GM19397 (cell line): ENCODE data around the gene ISG20.
"Not testable (repeated sequence)": the region's sequence is repeated elsewhere in the genome, so short reads cannot be mapped to it uniquely, and the experiment has no call there.

Experiments
- ATAC-seq: cut with Tn5 transposase; IDR thresholded peaks from one replicate; pipeline ENCODE4 v1.9.1; 2021; ENCODE audit warnings: mild to moderate bottlenecking, moderate library complexity; ENCODE audit not compliant: unreplicated experiment

ISG20 gene

DNA sequence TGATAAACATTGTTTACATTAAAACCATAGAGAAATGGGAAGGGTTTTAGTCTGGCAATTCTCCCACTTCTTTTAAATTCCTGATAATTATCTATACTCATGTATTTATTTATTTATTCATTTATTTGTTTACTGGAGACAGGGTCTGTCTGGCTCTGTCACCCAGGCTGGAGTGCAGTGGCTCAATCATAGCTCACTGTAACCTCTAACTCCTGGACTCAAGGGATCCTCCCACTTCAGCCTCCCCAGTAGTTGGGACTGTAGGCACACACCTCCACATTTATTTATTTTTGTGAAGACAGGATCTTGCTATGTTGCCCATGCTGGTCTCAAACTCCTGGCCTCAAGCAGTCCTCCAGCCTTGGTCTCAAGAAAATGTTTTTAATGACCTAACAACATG is 20.1 kb upstream of the ISG20 start:
- ATAC-seq: no peak

DNA sequence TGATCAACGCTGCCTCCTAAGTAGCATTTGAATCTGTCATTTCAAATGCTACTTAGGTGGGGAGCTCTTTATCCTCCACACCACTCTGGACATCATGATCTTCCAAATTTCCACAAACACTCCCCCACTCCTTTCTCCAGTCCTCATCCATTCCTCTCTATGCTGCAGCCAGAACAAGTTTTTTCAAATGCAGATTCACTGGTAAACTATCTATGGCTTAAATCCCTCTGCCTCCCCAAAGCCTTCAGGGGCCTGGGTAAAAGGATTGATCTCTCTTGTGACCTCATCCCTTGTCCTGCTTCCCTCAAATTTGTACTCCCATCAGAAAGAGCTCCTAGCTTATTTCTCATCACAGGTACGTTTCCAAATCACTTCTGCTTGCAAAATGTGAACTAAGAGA is 19.0 kb upstream of the ISG20 start:
- no peak for ATAC-seq

DNA sequence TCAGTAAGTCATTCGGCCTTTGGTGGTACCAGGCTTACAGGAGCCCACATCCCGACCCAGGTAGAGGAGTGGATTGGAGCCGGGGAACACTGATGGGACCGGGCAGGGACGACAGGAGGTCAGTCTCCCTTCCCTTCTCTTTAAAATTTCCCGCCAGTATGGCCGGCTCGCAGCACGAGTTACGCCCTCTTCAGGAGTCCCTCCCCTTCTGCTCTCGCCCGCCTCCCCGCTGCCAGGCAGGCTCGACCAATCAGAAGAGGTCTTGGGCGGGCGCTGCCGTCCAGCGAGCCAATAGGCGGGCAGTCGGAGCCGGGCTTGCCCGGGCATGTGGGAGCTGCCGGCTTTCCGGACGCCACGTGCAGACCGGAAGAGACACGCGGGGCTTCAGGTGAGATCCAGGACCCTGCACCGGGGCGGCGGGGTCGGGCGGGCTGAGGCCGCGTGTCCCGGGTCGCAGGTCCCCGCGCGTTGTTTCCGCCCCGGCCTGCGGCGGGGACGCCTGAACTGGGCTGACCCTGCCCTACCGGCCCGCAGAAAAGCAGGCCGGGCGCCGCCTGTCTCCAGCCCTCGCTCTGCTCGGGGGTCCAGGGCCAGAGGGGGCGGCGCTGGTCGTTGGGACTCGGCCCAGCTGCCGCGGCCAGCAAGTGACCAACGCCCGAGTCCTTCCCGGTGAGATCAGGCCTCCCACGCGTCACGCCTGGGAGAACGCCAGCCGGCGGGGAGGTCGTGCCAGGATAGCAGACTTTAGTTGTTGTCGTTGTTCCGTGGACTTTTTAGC is 17.6 kb upstream of the ISG20 start, which contains the start of gene AEN:
Gene AEN, plus strand, starts transcription at position 346 of the 778 bp plus-strand sequence. CDS start 4,870 bp downstream, outside the sequence.
- ATAC-seq: peak; percentile 97

- no peak for ATAC-seq
Measured at GRCh38 chr15:88621789-88622604, 16.8 kb upstream of the ISG20 start.

GRCh38 chr15:88622605-88622975 is 16.2 kb upstream of the ISG20 start:
- ATAC-seq: no peak

DNA sequence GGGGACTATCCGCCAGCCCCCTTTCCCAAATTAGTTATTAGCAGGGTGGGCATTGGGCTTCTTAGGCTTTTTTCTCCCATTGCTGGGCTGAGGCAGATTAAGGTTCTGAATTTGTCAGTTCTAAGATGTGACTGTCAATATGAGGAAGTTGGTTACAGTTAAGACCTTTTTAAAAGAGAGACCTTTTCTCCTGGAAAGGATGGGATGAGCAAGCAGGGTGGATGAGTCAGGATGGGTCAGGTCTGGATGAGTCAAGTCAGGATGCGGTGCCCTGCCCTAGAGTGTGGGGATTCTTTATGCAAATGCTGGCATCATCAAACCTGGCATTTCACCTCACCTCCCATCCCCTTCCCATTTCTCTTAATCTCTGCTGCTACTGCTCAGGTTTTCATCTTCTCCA is 15.8 kb upstream of the ISG20 start:
- no peak for ATAC-seq

GRCh38 chr15:88623632-88624031 is 15.2 kb upstream of the ISG20 start:
- ATAC-seq: no peak

DNA sequence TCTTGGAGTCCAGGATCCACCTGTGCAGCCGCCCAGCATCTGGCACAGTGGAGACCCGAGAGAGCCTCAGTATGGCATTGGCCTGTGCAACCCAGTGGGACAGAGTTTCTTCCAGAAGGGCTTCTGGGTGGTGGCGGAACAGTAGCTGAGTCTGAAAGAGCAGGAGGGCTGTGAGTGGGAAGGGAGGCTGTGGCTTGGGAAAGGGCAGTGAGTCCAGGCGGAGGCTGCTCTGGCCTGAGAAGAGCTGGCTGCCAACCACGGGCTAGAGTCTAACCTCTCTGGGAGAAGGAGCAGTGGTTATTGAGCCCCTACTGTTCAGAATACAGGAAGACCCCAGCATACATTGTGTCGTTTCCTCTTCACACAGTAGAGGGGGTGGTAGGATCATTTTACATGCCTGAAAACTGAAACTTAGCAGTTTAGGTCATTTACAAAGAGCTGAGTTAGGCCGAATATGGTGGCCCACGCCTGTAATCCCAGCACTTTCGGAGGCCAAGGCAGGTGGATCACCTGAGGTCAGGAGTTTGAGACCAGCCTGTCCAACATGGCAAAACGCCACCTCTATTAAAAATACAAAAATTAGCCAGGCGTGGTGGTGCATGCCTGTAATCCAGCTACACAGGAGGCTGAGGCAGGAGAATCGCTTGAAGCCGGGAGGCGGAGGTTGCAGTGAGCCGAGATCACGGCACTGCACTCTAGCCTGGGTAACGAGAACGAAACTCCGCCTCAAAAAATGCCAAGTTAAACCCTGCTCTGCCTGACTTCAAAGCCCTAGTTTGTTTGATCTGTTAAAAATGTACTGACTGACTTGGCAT is 14.5 kb upstream of the ISG20 start:
- no peak for ATAC-seq

DNA sequence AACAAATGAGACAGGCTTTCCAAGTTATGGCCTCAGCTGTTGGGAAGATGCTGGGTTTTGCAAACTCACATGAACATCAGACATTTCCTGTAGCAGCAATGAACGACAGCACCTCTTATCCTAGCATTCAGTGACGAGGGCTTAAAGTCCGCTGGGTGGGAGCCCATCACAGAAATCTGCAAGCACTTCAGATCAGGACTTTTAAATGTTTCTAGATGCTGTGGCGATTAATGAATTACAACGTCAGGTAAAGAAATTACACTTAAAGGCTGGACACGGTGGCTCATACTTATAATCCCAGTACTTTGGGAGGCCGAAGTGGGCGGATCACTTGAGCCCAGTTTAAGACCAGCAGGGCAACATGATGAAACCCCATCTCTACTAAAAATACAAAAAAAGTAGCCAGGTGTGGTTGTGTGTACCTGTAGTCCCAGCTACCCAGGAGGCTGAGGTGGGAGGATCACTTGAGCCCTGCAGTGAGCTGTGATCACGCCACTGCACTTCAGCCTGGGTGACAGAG is 13.8 kb upstream of the ISG20 start:
- no peak for ATAC-seq

- ATAC-seq: no peak
Measured at GRCh38 chr15:88625943-88626741, 12.7 kb upstream of the ISG20 start.

GRCh38 chr15:88627463-88627862 is 11.4 kb upstream of the ISG20 start:
- ATAC-seq: no peak

- no peak for ATAC-seq
Measured at GRCh38 chr15:88628018-88628654, 10.7 kb upstream of the ISG20 start.

DNA sequence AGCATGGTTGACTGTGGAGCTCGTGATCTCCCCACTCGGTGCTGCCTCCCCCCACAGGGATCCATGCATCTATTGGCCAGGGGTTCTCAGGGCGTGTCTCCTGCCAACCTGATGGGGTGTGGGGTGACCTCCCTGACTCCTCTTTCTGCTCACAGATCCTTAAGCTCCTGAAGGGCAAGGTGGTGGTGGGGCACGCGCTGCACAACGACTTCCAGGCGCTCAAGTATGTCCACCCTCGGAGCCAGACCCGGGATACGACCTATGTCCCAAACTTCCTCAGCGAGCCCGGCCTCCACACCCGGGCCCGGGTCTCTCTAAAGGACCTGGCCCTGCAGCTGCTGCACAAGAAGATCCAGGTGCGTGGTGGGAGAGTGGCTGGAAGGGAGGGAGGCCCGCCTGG is 9.7 kb upstream of the ISG20 start:
- no peak for ATAC-seq

- ATAC-seq: no peak
Measured at GRCh38 chr15:88630141-88630721, 8.6 kb upstream of the ISG20 start.

DNA sequence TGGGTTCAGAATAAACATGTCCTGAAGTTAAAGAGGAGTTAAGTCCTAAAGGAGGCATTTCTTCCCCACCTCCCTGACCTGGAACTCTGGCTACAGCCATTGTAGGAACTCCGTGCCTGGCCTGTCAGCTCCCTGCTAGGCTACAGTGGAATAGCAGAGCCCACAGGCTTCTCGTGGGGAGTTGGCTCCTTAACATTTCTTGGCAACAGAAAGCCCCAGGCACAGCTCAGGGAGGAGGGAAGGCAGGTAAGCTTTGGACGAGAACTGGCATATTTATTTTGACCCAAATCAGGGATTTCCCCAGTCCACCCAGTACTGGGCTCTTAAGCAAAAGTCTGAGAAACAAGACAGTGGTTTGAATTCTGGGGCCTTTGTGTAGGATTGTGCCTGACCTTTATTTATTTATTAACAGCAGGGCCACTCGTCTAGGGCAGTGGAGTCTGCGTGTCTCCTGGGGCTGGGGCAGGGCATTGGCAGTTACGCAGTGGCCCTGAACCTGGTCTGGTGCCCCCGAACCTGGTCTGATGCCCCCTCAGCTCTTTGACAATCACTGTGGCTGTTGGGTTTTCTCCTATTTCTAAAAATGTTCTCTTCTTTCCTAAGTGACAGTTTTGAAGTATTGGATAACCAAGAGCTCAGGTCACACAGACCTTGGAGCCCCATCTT is 7.9 kb upstream of the ISG20 start:
- no peak for ATAC-seq

DNA sequence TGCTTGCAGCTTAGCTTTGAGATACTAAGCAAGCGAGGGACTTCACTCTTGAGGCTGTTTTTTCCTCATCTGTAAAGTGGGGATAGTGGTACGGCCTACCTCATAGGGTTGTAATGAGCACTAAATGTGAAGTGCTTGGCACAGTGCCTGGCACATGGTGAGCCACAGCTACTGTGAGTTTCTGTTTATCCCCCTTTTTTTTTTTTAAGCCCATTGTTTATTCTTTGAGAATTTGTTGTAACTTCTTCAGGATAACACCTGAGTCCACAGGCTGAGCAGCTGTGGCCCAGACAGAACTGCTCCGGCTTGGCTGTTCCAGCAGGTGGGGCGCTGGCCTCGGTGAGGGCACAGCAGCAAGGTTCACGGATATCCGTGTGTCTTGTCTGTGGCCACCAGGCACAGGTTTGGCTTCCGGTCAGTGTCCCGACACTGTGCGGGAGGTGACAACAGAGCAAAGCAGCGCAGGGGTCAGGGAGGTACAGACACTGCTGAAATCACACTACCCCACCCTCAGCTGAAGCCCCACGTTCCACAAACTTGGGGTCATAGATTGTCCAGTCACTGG is 7.3 kb upstream of the ISG20 start:
- no peak for ATAC-seq

GRCh38 chr15:88632797-88633196 is 6.0 kb upstream of the ISG20 start:
- not testable (repeated sequence) for ATAC-seq

GRCh38 chr15:88634449-88634848 is 4.4 kb upstream of the ISG20 start:
- ATAC-seq: no peak

- peak; percentile 19 for ATAC-seq
Measured at GRCh38 chr15:88635318-88635717, 3.5 kb upstream of the ISG20 start.
